ENCODE data around the gene OLFML1.

DNA sequence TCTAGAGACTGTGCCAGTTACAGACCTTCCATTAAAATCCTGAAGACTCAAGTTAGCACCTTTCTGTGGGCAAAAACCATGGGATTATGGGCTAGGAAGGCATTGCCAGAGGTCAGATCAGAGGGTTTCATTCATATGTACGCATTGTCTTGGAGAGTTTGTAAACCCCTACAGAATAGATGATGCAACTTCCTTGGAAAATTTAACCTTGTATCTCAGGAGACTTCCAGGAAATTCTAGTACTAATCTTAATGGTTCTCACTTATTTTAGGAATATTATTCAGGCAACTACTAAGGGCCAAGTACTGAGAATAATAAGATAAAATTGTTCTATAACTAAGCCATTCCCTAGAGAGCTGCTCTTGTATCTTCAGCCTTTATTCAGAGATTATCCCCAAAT lies 6.9 kb downstream of the OLFML1 start:
- TF ChIP-seq POLR2A (IDR thresholded peaks at IDR 0.05) (no peak), POLR2AphosphoS5 (IDR thresholded peaks at IDR 0.05) (no peak)
- TF ChIP-seq, protein P1, sequence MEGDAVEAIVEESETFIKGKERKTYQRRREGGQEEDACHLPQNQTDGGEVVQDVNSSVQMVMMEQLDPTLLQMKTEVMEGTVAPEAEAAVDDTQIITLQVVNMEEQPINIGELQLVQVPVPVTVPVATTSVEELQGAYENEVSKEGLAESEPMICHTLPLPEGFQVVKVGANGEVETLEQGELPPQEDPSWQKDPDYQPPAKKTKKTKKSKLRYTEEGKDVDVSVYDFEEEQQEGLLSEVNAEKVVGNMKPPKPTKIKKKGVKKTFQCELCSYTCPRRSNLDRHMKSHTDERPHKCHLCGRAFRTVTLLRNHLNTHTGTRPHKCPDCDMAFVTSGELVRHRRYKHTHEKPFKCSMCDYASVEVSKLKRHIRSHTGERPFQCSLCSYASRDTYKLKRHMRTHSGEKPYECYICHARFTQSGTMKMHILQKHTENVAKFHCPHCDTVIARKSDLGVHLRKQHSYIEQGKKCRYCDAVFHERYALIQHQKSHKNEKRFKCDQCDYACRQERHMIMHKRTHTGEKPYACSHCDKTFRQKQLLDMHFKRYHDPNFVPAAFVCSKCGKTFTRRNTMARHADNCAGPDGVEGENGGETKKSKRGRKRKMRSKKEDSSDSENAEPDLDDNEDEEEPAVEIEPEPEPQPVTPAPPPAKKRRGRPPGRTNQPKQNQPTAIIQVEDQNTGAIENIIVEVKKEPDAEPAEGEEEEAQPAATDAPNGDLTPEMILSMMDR (IDR thresholded peaks at IDR 0.05): no peak
